ENCODE measurements around the gene TBC1D32. TPM values are rescaled to one million over a fixed set of nuclear protein-coding genes. Genes with fewer than 3 reads are reported as not detected.

The TBC1D32 gene
- total RNA-seq, 4 donors from 2014 or later, result 13.4 to 49.6 (median 22.6) TPM

DNA sequence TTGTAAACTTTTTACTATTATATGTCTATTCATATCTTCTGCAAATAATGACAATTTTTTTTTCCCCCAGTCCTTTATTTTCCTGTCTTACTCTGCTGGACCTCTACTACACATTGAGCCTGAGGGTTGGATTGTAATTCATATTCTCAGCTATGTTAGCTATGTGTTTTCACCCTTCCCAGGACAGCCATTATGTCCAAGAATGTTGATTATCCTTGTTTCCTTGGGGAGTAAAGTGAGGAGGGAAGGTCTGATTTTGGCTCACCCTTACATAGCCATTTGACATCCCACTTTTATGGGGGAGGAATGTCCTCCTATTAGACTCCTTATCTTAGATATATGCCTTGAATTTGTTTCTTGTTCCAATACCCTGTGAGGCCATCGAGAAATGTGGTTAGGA lies 17.6 kb upstream of the TBC1D32 start:
- WGBS, 2 donors (ENCODE audit: low coverage in 1 of 2), result 63 to 83% methylated on average over 1 of the region's 1 CpG

DNA sequence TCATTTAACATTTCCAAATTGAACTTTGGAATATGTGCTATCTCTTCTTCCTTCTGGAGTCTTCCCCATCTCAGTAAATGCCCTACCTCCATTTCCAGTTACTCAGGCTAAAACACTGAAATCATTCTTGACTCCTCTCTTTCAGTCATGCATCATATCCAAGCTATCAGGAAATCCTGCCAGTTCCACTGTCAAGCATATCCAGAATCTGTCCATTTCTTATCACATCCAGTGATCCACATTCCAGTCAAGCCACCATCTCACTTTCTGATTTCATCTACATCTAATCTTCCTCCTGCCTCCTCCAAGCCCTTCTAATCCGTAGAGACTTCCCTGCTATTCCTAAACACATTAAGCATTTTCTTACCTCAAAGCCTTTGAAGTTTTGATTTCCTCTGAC lies 15.3 kb upstream of the TBC1D32 start:
- WGBS, 2 donors (ENCODE audit: low coverage in 1 of 2), result 54 to 75% methylated on average over 1 of the region's 1 CpG

More for the DNA sequence above, 17.6 kb upstream of the TBC1D32 start:
- Histone ChIP-seq H3K4me3 (no peak overlapping the region), H3K36me3 (no peaks in the 10 kb centered on the region), H3K4me1 (no peaks in the 10 kb centered on the region), H3K27me3 (no peaks in the 10 kb centered on the region), H3K27ac (no peak overlapping the region), H3K9me3 (no peaks in the 10 kb centered on the region)
- no peak for DNase-seq
- intact Hi-C loops (cut with DNase I; ENCODE audit: low total_unique reads), result no loop called here
- TF ChIP-seq EP300 (IDR thresholded peaks at IDR 0.05; ENCODE audit: low read depth) (no peak), POLR2AphosphoS5 (IDR thresholded peaks at IDR 0.05) (no peak), POLR2A (IDR thresholded peaks at IDR 0.05) (no peak)
- in situ Hi-C loops (cut with MboI; ENCODE audit: low pct_ligation_motif_present in 1 of 4, low pct_unique_long_range_greater_than_20kb in 1 of 4, low sequenced_read_pairs in 3 of 4), result no loop called here

DNA sequence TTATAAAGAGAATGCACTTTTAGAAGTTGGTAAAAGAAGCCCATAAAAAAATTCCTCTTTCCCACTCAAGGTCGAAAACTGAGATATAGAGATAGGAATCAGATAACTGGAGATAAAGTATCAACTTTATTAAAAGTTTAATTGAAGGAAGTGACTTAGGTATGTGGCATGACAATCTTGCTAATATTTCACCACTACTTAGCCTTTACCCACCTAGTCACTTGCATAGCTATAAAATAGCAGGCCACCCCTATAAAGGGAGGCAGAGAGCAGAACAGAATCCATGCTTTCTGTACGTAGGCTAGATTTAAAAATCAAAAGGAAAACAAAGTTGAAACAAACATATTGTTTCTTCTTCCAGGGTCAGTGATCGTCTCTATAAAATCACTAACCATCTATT lies 13.2 kb upstream of the TBC1D32 start:
- TF ChIP-seq POLR2AphosphoS5 (IDR thresholded peaks at IDR 0.05) (no peak), EP300 (IDR thresholded peaks at IDR 0.05; ENCODE audit: low read depth) (no peak), POLR2A (IDR thresholded peaks at IDR 0.05) (no peak)
- TF ChIP-seq, protein P1, sequence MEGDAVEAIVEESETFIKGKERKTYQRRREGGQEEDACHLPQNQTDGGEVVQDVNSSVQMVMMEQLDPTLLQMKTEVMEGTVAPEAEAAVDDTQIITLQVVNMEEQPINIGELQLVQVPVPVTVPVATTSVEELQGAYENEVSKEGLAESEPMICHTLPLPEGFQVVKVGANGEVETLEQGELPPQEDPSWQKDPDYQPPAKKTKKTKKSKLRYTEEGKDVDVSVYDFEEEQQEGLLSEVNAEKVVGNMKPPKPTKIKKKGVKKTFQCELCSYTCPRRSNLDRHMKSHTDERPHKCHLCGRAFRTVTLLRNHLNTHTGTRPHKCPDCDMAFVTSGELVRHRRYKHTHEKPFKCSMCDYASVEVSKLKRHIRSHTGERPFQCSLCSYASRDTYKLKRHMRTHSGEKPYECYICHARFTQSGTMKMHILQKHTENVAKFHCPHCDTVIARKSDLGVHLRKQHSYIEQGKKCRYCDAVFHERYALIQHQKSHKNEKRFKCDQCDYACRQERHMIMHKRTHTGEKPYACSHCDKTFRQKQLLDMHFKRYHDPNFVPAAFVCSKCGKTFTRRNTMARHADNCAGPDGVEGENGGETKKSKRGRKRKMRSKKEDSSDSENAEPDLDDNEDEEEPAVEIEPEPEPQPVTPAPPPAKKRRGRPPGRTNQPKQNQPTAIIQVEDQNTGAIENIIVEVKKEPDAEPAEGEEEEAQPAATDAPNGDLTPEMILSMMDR (IDR thresholded peaks at IDR 0.05), result no peak
- WGBS, 2 donors (ENCODE audit: low coverage in 1 of 2), result 79 to 83% methylated on average over 3 of the region's 3 CpGs
- intact Hi-C loops (cut with DNase I; ENCODE audit: low total_unique reads) (no loop called here), in situ Hi-C loops (cut with MboI; ENCODE audit: low pct_ligation_motif_present in 1 of 4, low pct_unique_long_range_greater_than_20kb in 1 of 4, low sequenced_read_pairs in 3 of 4) (no loop called here)
- DNase-seq, result no peak
- H3K36me3 ChIP-seq, result no peaks in the 10 kb centered on the region
- H3K27me3 ChIP-seq, result no peaks in the 10 kb centered on the region
- H3K4me1 ChIP-seq, result no peaks in the 10 kb centered on the region
- H3K4me3 ChIP-seq, result no peak overlapping the region
- H3K9me3 ChIP-seq, result no peaks in the 10 kb centered on the region
- no peak overlapping the region for H3K27ac ChIP-seq

More for the DNA sequence above, 15.3 kb upstream of the TBC1D32 start:
- TF ChIP-seq POLR2A (IDR thresholded peaks at IDR 0.05) (no peak), EP300 (IDR thresholded peaks at IDR 0.05; ENCODE audit: low read depth) (no peak)
- TF ChIP-seq, protein P1 (IDR thresholded peaks at IDR 0.05), result no peak
- Histone ChIP-seq H3K27ac (no peak overlapping the region), H3K4me1 (no peaks in the 10 kb centered on the region), H3K27me3 (no peaks in the 10 kb centered on the region), H3K9me3 (no peaks in the 10 kb centered on the region), H3K4me3 (no peak overlapping the region), H3K36me3 (no peaks in the 10 kb centered on the region)
- in situ Hi-C loops (cut with MboI; ENCODE audit: low pct_ligation_motif_present in 1 of 4, low pct_unique_long_range_greater_than_20kb in 1 of 4, low sequenced_read_pairs in 3 of 4) (no loop called here), intact Hi-C loops (cut with DNase I; ENCODE audit: low total_unique reads) (no loop called here)
- no peak for DNase-seq

DNA sequence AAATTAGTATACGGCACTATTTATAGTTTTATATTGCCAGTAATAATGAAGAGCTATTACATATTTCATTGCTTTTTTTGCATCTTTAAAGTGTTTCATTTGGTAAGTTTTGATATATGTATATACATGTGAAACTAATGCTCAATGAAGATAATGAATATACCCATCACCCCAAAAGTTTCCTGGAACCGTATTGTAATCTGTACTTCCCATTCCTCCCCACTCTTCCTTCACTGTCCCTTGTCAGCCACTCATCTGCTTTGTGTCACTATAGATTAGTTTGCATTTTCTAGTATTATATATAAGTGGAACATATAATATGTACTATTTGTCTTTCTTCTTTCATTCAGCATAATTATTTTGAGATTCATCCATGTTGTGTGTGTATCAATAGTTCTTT lies 10.3 kb upstream of the TBC1D32 start:
- no peaks in the 10 kb centered on the region for H3K27me3 ChIP-seq
- no peak overlapping the region for H3K27ac ChIP-seq
- intact Hi-C loops (cut with DNase I; ENCODE audit: low total_unique reads), result no loop called here
- no peak for DNase-seq
- H3K4me3 ChIP-seq, result no peak overlapping the region
- no peak for TF ChIP-seq POLR2AphosphoS5 (IDR thresholded peaks at IDR 0.05)
- TF ChIP-seq POLR2A (IDR thresholded peaks at IDR 0.05), result no peak
- TF ChIP-seq, protein P1 (IDR thresholded peaks at IDR 0.05), result no peak
- no peak for TF ChIP-seq EP300 (IDR thresholded peaks at IDR 0.05; ENCODE audit: low read depth)
- in situ Hi-C loops (cut with MboI; ENCODE audit: low pct_ligation_motif_present in 1 of 4, low pct_unique_long_range_greater_than_20kb in 1 of 4, low sequenced_read_pairs in 3 of 4), result no loop called here
- H3K9me3 ChIP-seq, result no peaks in the 10 kb centered on the region
- 83 to 91% methylated on average over 2 of the region's 2 CpGs for WGBS, 2 donors (ENCODE audit: low coverage in 1 of 2)
- no peaks in the 10 kb centered on the region for H3K36me3 ChIP-seq
- no peaks in the 10 kb centered on the region for H3K4me1 ChIP-seq

DNA sequence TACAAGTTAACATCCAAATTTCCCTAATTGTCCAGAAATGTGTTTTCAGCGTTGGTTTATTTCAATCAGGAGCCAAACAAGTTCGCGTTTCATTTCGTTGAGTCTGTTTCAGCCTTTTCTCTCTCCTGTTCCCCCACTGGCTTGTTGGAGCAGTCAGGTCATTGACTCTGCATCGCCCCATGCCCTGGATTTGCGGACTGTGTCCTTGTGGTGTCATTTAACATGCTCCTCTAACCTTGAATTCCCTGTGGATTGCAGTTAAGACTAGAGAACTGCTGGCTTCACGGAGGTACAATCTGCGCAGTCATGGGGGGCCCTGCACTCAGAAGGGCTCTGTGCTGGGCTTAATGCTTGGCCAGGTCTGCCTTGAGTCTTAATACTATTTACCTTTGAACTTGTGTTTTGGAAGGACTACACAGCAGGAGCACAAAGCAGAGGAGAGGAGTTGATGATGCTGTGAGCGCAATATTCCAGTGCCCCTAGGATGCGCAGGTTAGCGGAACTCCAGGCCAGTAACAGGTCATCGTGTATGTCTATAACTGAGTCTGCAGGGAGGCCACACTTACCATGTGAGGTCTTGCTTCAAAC lies 5.5 kb upstream of the TBC1D32 start:
- H3K27ac ChIP-seq, result no peak overlapping the region
- no peak overlapping the region for H3K4me3 ChIP-seq
- H3K36me3 ChIP-seq, result no peaks in the 10 kb centered on the region
- intact Hi-C loops (cut with DNase I; ENCODE audit: low total_unique reads), result no loop called here
- WGBS, 2 donors (ENCODE audit: low coverage in 1 of 2), result 93 to 100% methylated on average over 8 to 12 of the region's 12 CpGs
- in situ Hi-C loops (cut with MboI; ENCODE audit: low pct_ligation_motif_present in 1 of 4, low pct_unique_long_range_greater_than_20kb in 1 of 4, low sequenced_read_pairs in 3 of 4), result no loop called here
- DNase-seq, result no peak
- H3K27me3 ChIP-seq, result no peaks in the 10 kb centered on the region
- H3K4me1 ChIP-seq, result peaks cover 0 to 3% (median 0%) of the 10 kb centered on the region in 4 donors
- TF ChIP-seq EP300 (IDR thresholded peaks at IDR 0.05; ENCODE audit: low read depth) (no peak), POLR2AphosphoS5 (IDR thresholded peaks at IDR 0.05) (no peak), POLR2A (IDR thresholded peaks at IDR 0.05) (no peak)
- TF ChIP-seq, protein P1 (IDR thresholded peaks at IDR 0.05), result no peak
- no peaks in the 10 kb centered on the region for H3K9me3 ChIP-seq
